Loucy (cell line): Measurements from ENCODE around the gene NES.
A peak's percentile ranks its signal among the peaks of the same experiment; 100 is the strongest.

Source experiments
- H2AFZ ChIP-seq: fragments of 200-600 bp; sonication (generic); 2 replicates; pipeline ENCODE4 v1.6.0; 2016; ENCODE audit warnings: antibody characterized with exemption, mild to moderate bottlenecking, low read length, moderate library complexity
- H3F3A ChIP-seq: fragments of 200-600 bp; 2 replicates; pipeline ENCODE4 v1.6.0; 2016; ENCODE audit warnings: antibody characterized with exemption, low read depth, mild to moderate bottlenecking
- H3K27me3 ChIP-seq: fragments of 200-600 bp; sonication (generic); 2 replicates; pipeline ENCODE4 v1.6.1; 2014; ENCODE audit warnings: low read length, mild to moderate bottlenecking; ENCODE audit not compliant: insufficient read depth, poor library complexity, severe bottlenecking
- H3K36me3 ChIP-seq: fragments of 200-600 bp; sonication (generic); 2 replicates; pipeline ENCODE4 v1.6.1; 2016; ENCODE audit warnings: low read length; ENCODE audit not compliant: insufficient read depth
- H3K4me1 ChIP-seq: fragments of 200-600 bp; sonication (generic); 2 replicates; pipeline ENCODE4 v1.5.1; 2014; ENCODE audit warnings: low read length, mild to moderate bottlenecking; ENCODE audit not compliant: insufficient read depth, poor library complexity, severe bottlenecking
- H3K4me2 ChIP-seq: fragments of 200-600 bp; sonication (generic); 2 replicates; pipeline ENCODE4 v1.6.0; 2014; ENCODE audit warnings: antibody characterized with exemption, low read length, low read depth, mild to moderate bottlenecking; ENCODE audit not compliant: poor library complexity, severe bottlenecking
- H3K4me3 ChIP-seq: fragments of 200-600 bp; sonication (generic); 2 replicates; pipeline ENCODE4 v1.5.1; 2014; ENCODE audit warnings: low read length, mild to moderate bottlenecking, mixed read lengths; ENCODE audit not compliant: poor library complexity, severe bottlenecking
- H3K79me2 ChIP-seq: fragments of 200-600 bp; sonication (generic); 2 replicates; pipeline ENCODE4 v1.6.1; 2014; ENCODE audit warnings: low read length; ENCODE audit not compliant: insufficient read depth
- H3K9ac ChIP-seq: fragments of 200-600 bp; sonication (generic); 2 replicates; pipeline ENCODE4 v1.6.0; 2014; ENCODE audit warnings: mild to moderate bottlenecking, low read depth, low read length, moderate library complexity; ENCODE audit not compliant: poor library complexity, severe bottlenecking
- H3K9me2 ChIP-seq: fragments of 200-600 bp; sonication (generic); replicated peaks from 2 replicates; pipeline ENCODE4 v1.6.1; 2016; ENCODE audit warnings: low read depth, low read length, mixed read lengths
- H3K9me3 ChIP-seq: fragments of 200-600 bp; sonication (generic); 2 replicates; pipeline ENCODE4 v1.6.1; 2014; ENCODE audit warnings: mild to moderate bottlenecking, antibody characterized with exemption, low read length, low read depth; ENCODE audit not compliant: insufficient read depth
- H4K20me1 ChIP-seq: fragments of 200-600 bp; sonication (generic); 2 replicates; pipeline ENCODE4 v1.6.0; 2014; ENCODE audit warnings: antibody characterized with exemption, low read length, mild to moderate bottlenecking; ENCODE audit not compliant: insufficient read depth, poor library complexity, severe bottlenecking
- CTCF ChIP-seq: fragments of 200-600 bp; sonication (generic); conservative IDR thresholded peaks from 2 replicates; pipeline ENCODE4 v1.5.1; 2014; ENCODE audit warnings: mild to moderate bottlenecking, antibody characterized with exemption, low read length
- EZH2phosphoT487 ChIP-seq: fragments of 200-600 bp; IDR thresholded peaks from 2 replicates; pipeline ENCODE4 v1.6.1; 2018; ENCODE audit warnings: antibody characterized with exemption, mild to moderate bottlenecking, moderate library complexity, borderline replicate concordance

NES gene

GRCh38 chr1:156725683-156726280 lies 48.6 kb upstream of the NES start:
- H3K36me3 ChIP-seq: peaks cover 33% of the 10 kb centered on the region; the same call in 1 of the 2 replicates
- H3K9me2 ChIP-seq: no peaks in the 10 kb centered on the region
- TF ChIP-seq CTCF (peak; percentile 92), EZH2phosphoT487 (no peak)
- peak overlapping the region; percentile 100 for H3K4me2 ChIP-seq
- peak overlapping the region; percentile 94 for H3K9ac ChIP-seq
- H4K20me1 ChIP-seq: peaks cover 47% of the 10 kb centered on the region
- H3F3A ChIP-seq: no peaks in the 10 kb centered on the region
- H2AFZ ChIP-seq: no peak overlapping the region
- peaks cover 71% of the 10 kb centered on the region for H3K79me2 ChIP-seq
- peak overlapping the region; percentile 95 for H3K4me3 ChIP-seq
- peaks cover 47% of the 10 kb centered on the region for H3K4me1 ChIP-seq
- no peaks in the 10 kb centered on the region for H3K9me3 ChIP-seq
- no peaks in the 10 kb centered on the region for H3K27me3 ChIP-seq

- Histone ChIP-seq H3K36me3 (peaks cover 36% of the 10 kb centered on the region; the same call in 1 of the 2 replicates), H3K9me2 (no peaks in the 10 kb centered on the region), H3K4me3 (no peak overlapping the region), H4K20me1 (peaks cover 31% of the 10 kb centered on the region), H3K4me2 (no peak overlapping the region), H3K79me2 (peaks cover 43% of the 10 kb centered on the region), H3F3A (no peaks in the 10 kb centered on the region), H3K9ac (no peak overlapping the region), H3K9me3 (no peaks in the 10 kb centered on the region), H3K4me1 (peaks cover 24% of the 10 kb centered on the region), H2AFZ (no peak overlapping the region), H3K27me3 (no peaks in the 10 kb centered on the region)
- no peak for TF ChIP-seq EZH2phosphoT487
- no peak for TF ChIP-seq CTCF
Measured at GRCh38 chr1:156721535-156721934, 44.3 kb upstream of the NES start.

GRCh38 chr1:156721131-156721530 lies 43.9 kb upstream of the NES start:
- Histone ChIP-seq H3K9me3 (no peaks in the 10 kb centered on the region), H3K79me2 (peaks cover 39% of the 10 kb centered on the region), H4K20me1 (peaks cover 27% of the 10 kb centered on the region), H3K4me1 (peaks cover 21% of the 10 kb centered on the region), H3K36me3 (peaks cover 36% of the 10 kb centered on the region; the same call in 1 of the 2 replicates), H3K9ac (no peak overlapping the region), H3K4me2 (no peak overlapping the region), H2AFZ (no peak overlapping the region), H3F3A (no peaks in the 10 kb centered on the region), H3K4me3 (no peak overlapping the region), H3K27me3 (no peaks in the 10 kb centered on the region), H3K9me2 (no peaks in the 10 kb centered on the region)
- TF ChIP-seq EZH2phosphoT487 (no peak), CTCF (no peak)
